Naive thymus-derived CD4-positive, alpha-beta T cell (primary cell): ENCODE data around the gene KCNJ11. TPM values are rescaled to one million over a fixed set of nuclear protein-coding genes. Genes with fewer than 3 reads are reported as not detected.
A peak's percentile ranks its signal among the peaks of the same experiment; 100 is the strongest.

Source experiments
- ATAC-seq: fragments of 150-1000 bp; cut with Tn5 transposase; 2 replicates; pipeline ENCODE4 v1.10.0; 2021; ENCODE audit warnings: mild to moderate bottlenecking, moderate library complexity
- CTCF ChIA-PET: fragments of 350-600 bp; sonication (Branson Sonifier 250); formaldehyde crosslinking; loops from one replicate; lab custom pipeline; 2021; ENCODE audit warnings: antibody characterized with exemption; lab: Charles Lee
- POLR2A ChIA-PET: fragments of 350-600 bp; sonication (Branson Sonifier 250); formaldehyde crosslinking; loops from one replicate; lab custom pipeline; 2021; ENCODE audit warnings: antibody characterized with exemption, inconsistent platforms; lab: Charles Lee
- DNase-seq, 9 donors: peaks; one replicate each; pipeline versions ENCODE4 v3.0.0 to v3.0.0-alpha.2; 2020 to 2022; ENCODE audit warnings: mixed read lengths in 1 of 9
- H3K27ac ChIP-seq: one replicate; pipeline ENCODE4 v1.7.0; 2013; ENCODE audit warnings: mild to moderate bottlenecking, low read depth, low read length, moderate library complexity
- H3K27me3 ChIP-seq, 2 donors: one replicate each; pipeline ENCODE4 v1.7.0; 2013; ENCODE audit warnings: low read length in 2 of 2, mild to moderate bottlenecking in 2 of 2, moderate library complexity in 2 of 2; ENCODE audit not compliant: control insufficient read depth in 2 of 2, insufficient read depth in 2 of 2
- H3K36me3 ChIP-seq, 3 experiments: 1 replicate in 2 of 3; 2 replicates in 1 of 3; pipeline ENCODE4 v1.7.0; 2013; ENCODE audit warnings: low read length in 3 of 3, mild to moderate bottlenecking in 3 of 3, moderate library complexity in 1 of 3; ENCODE audit not compliant: insufficient read depth in 3 of 3, control insufficient read depth in 2 of 3
- H3K4me1 ChIP-seq, 2 donors: one replicate each; pipeline ENCODE4 v1.7.0; 2013; ENCODE audit warnings: low read length in 2 of 2, mild to moderate bottlenecking in 2 of 2, moderate library complexity in 1 of 2; ENCODE audit not compliant: control insufficient read depth in 2 of 2, insufficient read depth in 2 of 2
- H3K4me3 ChIP-seq: 2 replicates; pipeline ENCODE4 v1.7.0; 2013; ENCODE audit warnings: mild to moderate bottlenecking, low read length
- H3K9me3 ChIP-seq, 3 experiments: 1 replicate in 2 of 3; 2 replicates in 1 of 3; pipeline ENCODE4 v1.7.0; 2013; ENCODE audit warnings: low read length in 3 of 3; ENCODE audit not compliant: control insufficient read depth in 2 of 3
- H3K27ac Mint-ChIP-seq, 9 donors: one replicate each; pipeline ENCODE4 v1.8.0; 2020 to 2022; ENCODE audit warnings: mixed read lengths in 9 of 9, mild to moderate bottlenecking in 8 of 9, moderate library complexity in 5 of 9, inconsistent platforms in 2 of 9
- H3K27me3 Mint-ChIP-seq, 5 donors: one replicate each; pipeline ENCODE4 v1.8.0; 2021 to 2022; ENCODE audit warnings: mixed read lengths in 5 of 5, mild to moderate bottlenecking in 1 of 5
- H3K36me3 Mint-ChIP-seq, 5 donors: one replicate each; pipeline ENCODE4 v1.8.0; 2020 to 2022; ENCODE audit warnings: mixed read lengths in 5 of 5, mild to moderate bottlenecking in 3 of 5, inconsistent platforms in 1 of 5
- H3K4me1 Mint-ChIP-seq, 7 donors: one replicate each; pipeline ENCODE4 v1.8.0; 2020 to 2022; ENCODE audit warnings: mixed read lengths in 7 of 7, mild to moderate bottlenecking in 3 of 7, inconsistent platforms in 1 of 7
- H3K4me3 Mint-ChIP-seq, 10 donors: one replicate each; pipeline ENCODE4 v1.8.0; 2020 to 2022; ENCODE audit warnings: mild to moderate bottlenecking in 10 of 10, mixed read lengths in 10 of 10, moderate library complexity in 6 of 10, inconsistent platforms in 2 of 10
- H3K9me3 Mint-ChIP-seq, 11 donors: one replicate each; pipeline ENCODE4 v1.8.0; 2020 to 2022; ENCODE audit warnings: mixed read lengths in 11 of 11, mild to moderate bottlenecking in 4 of 11, inconsistent platforms in 1 of 11, moderate library complexity in 1 of 11
- intact Hi-C, 2 donors: fragments of 100-400 bp; cut with micrococcal nuclease; formaldehyde crosslinking; loops; one replicate each; pipeline ENCODE4 v1.15.1; 2023
- polyA plus RNA-seq, 2 donors: library from polyadenylated mRNA; unstranded; fragments of 300-500 nt; fragmentation: Illumina TruSeq; gene quantifications; one replicate each; pipeline ENCODE4 v1.2.3, GENCODE V29; 2021
- total RNA-seq, 6 experiments: library from RNA in 5 of 6; stranded (reverse) in 5 of 6; gene quantifications; 1 replicate in 5 of 6; 2 replicates in 1 of 6; pipeline ENCODE4 v1.2.3 and lab custom pipeline; 2021 to 2026

Gene KCNJ11
- total and polyA plus RNA-seq, 7 experiments from 2014 or later, result 0.24 to 1.4 (median 0.30) TPM; not detected in 4

- no peak overlapping the region for H3K4me3 ChIP-seq
- Mint-ChIP-seq H3K4me1 (peaks cover 0 to under 1% (median 0%) of the 10 kb centered on the region in 7 donors), H3K9me3 (no peaks in the 10 kb centered on the region), H3K27me3 (peaks cover 0 to 5% (median 0%) of the 10 kb centered on the region in 5 donors), H3K4me3 (no peak overlapping the region), H3K36me3 (peaks cover 0 to 3% (median 0%) of the 10 kb centered on the region in 5 donors), H3K27ac (no peak overlapping the region)
- no peaks in the 10 kb centered on the region for H3K9me3 ChIP-seq
- no peak for ATAC-seq
- H3K4me1 ChIP-seq, result no peaks in the 10 kb centered on the region
- no peaks in the 10 kb centered on the region for H3K36me3 ChIP-seq
- intact Hi-C loops, result no loop called here
- POLR2A ChIA-PET, result no interaction called here
- CTCF ChIA-PET, result no interaction called here
- no peak for DNase-seq
- no peak overlapping the region for H3K27ac ChIP-seq
- no peaks in the 10 kb centered on the region for H3K27me3 ChIP-seq
Measured at GRCh38 chr11:17400048-17400775, 11.8 kb upstream of the KCNJ11 start.

- POLR2A ChIA-PET, result no interaction called here
- peaks cover 0 to 3% (median 0%) of the 10 kb centered on the region in 5 donors for H3K36me3 Mint-ChIP-seq
- intact Hi-C loops, result no loop called here
- Histone ChIP-seq H3K4me1 (no peaks in the 10 kb centered on the region), H3K27me3 (no peaks in the 10 kb centered on the region), H3K9me3 (no peaks in the 10 kb centered on the region), H3K4me3 (no peak overlapping the region), H3K27ac (no peak overlapping the region), H3K36me3 (no peaks in the 10 kb centered on the region)
- CTCF ChIA-PET, result no interaction called here
- H3K27ac Mint-ChIP-seq, result peak overlapping the region in 1 of 9 donors; percentile 12
- DNase-seq, result no peak
- ATAC-seq, result no peak
- no peak overlapping the region for H3K4me3 Mint-ChIP-seq
- no peaks in the 10 kb centered on the region for H3K9me3 Mint-ChIP-seq
- no peaks in the 10 kb centered on the region for H3K4me1 Mint-ChIP-seq
- H3K27me3 Mint-ChIP-seq, result peaks cover 0 to 5% (median 0%) of the 10 kb centered on the region in 5 donors
Measured at GRCh38 chr11:17399236-17399635, 10.8 kb upstream of the KCNJ11 start.

DNA sequence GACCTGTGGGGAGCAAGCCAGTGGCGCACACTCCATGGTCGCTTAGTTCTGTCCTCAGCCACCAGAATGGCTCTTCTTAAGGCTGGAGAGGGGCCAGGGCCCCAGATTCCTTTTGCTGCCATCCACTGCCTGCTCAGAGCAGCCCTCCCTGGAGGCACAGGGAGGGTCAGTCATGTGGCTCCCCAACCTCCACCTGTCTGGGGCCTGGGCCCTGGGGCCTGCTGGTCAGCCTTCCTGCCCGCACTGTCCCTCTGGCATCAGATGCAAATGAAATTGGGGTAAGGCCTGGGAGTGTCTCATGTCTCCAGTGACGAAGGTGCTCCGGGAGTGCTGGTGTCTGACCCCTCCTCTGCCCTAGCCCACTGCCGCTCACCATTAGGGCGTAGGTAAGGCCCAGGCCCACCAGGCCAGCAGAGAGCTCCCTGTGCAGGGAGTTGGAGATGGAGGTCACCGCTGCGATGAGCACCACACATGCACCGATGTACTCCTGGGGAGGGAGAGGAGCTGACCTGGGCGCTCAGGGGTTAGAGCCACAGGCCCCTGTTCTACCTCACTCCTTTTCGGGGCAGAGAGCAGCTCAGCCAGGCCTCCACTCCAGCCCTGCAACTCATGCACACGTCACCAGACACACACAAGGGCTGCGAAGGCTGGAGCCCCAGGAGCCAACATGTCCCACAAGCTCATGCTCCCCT, 9.0 kb upstream of the KCNJ11 start:
- no peaks in the 10 kb centered on the region for H3K36me3 ChIP-seq
- no peak overlapping the region for H3K27ac Mint-ChIP-seq
- no peak overlapping the region for H3K4me3 Mint-ChIP-seq
- ChIA-PET CTCF (no interaction called here), POLR2A (no interaction called here)
- no peak for ATAC-seq
- intact Hi-C loops, result no loop called here
- H3K9me3 Mint-ChIP-seq, result no peaks in the 10 kb centered on the region
- H3K36me3 Mint-ChIP-seq, result peaks cover 0 to 3% (median 0%) of the 10 kb centered on the region in 5 donors
- no peak overlapping the region for H3K27ac ChIP-seq
- H3K4me3 ChIP-seq, result no peak overlapping the region
- peaks cover 0 to 5% (median 0%) of the 10 kb centered on the region in 5 donors for H3K27me3 Mint-ChIP-seq
- no peak for DNase-seq
- no peaks in the 10 kb centered on the region for H3K9me3 ChIP-seq
- no peaks in the 10 kb centered on the region for H3K27me3 ChIP-seq
- H3K4me1 ChIP-seq, result no peaks in the 10 kb centered on the region
- no peaks in the 10 kb centered on the region for H3K4me1 Mint-ChIP-seq

GRCh38 chr11:17396598-17397310, 8.3 kb upstream of the KCNJ11 start:
- ChIA-PET POLR2A (no interaction called here), CTCF (no interaction called here)
- Histone ChIP-seq H3K4me1 (no peaks in the 10 kb centered on the region), H3K9me3 (no peaks in the 10 kb centered on the region), H3K4me3 (no peak overlapping the region), H3K27me3 (no peaks in the 10 kb centered on the region), H3K36me3 (no peaks in the 10 kb centered on the region), H3K27ac (no peak overlapping the region)
- no peak for ATAC-seq
- H3K4me3 Mint-ChIP-seq, result no peak overlapping the region
- H3K9me3 Mint-ChIP-seq, result no peaks in the 10 kb centered on the region
- no peak for DNase-seq
- peaks cover 0 to 5% (median 0%) of the 10 kb centered on the region in 5 donors for H3K27me3 Mint-ChIP-seq
- H3K27ac Mint-ChIP-seq, result no peak overlapping the region
- H3K36me3 Mint-ChIP-seq, result peaks cover 0 to 3% (median 0%) of the 10 kb centered on the region in 5 donors
- intact Hi-C loops, result no loop called here
- H3K4me1 Mint-ChIP-seq, result no peaks in the 10 kb centered on the region

GRCh38 chr11:17395978-17396377, 7.5 kb upstream of the KCNJ11 start:
- peaks cover 0 to 5% (median 0%) of the 10 kb centered on the region in 7 donors for H3K4me1 Mint-ChIP-seq
- CTCF ChIA-PET, result no interaction called here
- intact Hi-C loops, result no loop called here
- H3K9me3 ChIP-seq, result no peaks in the 10 kb centered on the region
- no peaks in the 10 kb centered on the region for H3K4me1 ChIP-seq
- peaks cover 0 to 9% (median 0%) of the 10 kb centered on the region in 5 donors for H3K27me3 Mint-ChIP-seq
- no peak overlapping the region for H3K27ac ChIP-seq
- no peak overlapping the region for H3K27ac Mint-ChIP-seq
- H3K9me3 Mint-ChIP-seq, result no peaks in the 10 kb centered on the region
- H3K27me3 ChIP-seq, result no peaks in the 10 kb centered on the region
- peaks cover 0 to 3% (median 0%) of the 10 kb centered on the region in 5 donors for H3K36me3 Mint-ChIP-seq
- ATAC-seq (no peak), DNase-seq (no peak)
- H3K4me3 ChIP-seq, result no peak overlapping the region
- POLR2A ChIA-PET, result no interaction called here
- H3K36me3 ChIP-seq, result no peaks in the 10 kb centered on the region
- H3K4me3 Mint-ChIP-seq, result no peak overlapping the region

DNA sequence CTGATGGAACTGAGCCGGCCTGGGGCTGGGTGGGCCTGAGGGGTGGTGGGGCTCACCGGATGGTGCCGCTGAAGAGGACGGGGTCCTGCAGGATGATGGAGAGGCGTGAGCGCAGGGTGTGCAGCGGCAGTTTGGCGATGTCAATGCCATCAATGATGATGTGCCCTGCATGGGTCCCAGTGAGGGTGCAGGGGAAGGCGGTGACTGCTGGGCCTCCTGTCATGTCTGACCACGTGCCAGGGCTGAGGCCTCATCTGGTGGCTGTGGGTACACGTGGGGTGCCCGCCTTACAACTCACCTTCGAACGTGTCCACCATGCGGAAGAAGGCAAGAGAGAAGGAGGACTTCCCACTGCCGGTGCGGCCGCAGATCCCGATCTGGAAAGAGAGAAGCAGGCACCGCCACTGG, 7.1 kb upstream of the KCNJ11 start:
- Mint-ChIP-seq H3K27me3 (peaks cover 0 to 10% (median 0%) of the 10 kb centered on the region in 5 donors), H3K9me3 (no peaks in the 10 kb centered on the region), H3K4me3 (no peak overlapping the region), H3K36me3 (peaks cover 0 to 3% (median 0%) of the 10 kb centered on the region in 5 donors), H3K27ac (no peak overlapping the region), H3K4me1 (peaks cover 0 to 5% (median 0%) of the 10 kb centered on the region in 7 donors)
- Histone ChIP-seq H3K4me1 (no peaks in the 10 kb centered on the region), H3K27ac (no peak overlapping the region), H3K27me3 (no peaks in the 10 kb centered on the region), H3K36me3 (no peaks in the 10 kb centered on the region), H3K9me3 (no peaks in the 10 kb centered on the region), H3K4me3 (no peak overlapping the region)
- ATAC-seq (no peak), DNase-seq (no peak)
- CTCF ChIA-PET, result no interaction called here
- intact Hi-C loops, result no loop called here
- POLR2A ChIA-PET, result interaction anchor here (0.7 kb wide), 1 partner anchor 100 kb away, joined by 3 read pairs; no protein-coding TSS in a partner anchor
